CD14-positive monocyte (primary cell): ENCODE data around the gene PLPP7. TPM values are rescaled to one million over a fixed set of nuclear protein-coding genes. Genes with fewer than 3 reads are reported as not detected.

ENCODE experiments used
- DNase-seq, 3 donors: peaks; one replicate each; pipeline ENCODE4 v3.0.0-alpha.2; 2011 to 2022
- H2AFZ ChIP-seq: 2 replicates; pipeline ENCODE4 v1.6.0; 2012; ENCODE audit warnings: mild to moderate bottlenecking, low read depth, low read length, inconsistent platforms; ENCODE audit not compliant: insufficient read depth, poor library complexity, severe bottlenecking
- H3K27ac ChIP-seq, 2 donors: 1 replicate in 1 of 2; 2 replicates in 1 of 2; pipeline ENCODE4 v1.5.1; 2012 to 2013; ENCODE audit warnings: low read length in 2 of 2, control low read depth in 1 of 2, inconsistent platforms in 1 of 2, low read depth in 1 of 2, mild to moderate bottlenecking in 1 of 2
- H3K27me3 ChIP-seq, 2 donors: one replicate each; pipeline versions ENCODE4 v1.6.0 to v1.6.1; 2011 to 2013; ENCODE audit warnings: low read length in 2 of 2; ENCODE audit not compliant: control insufficient read depth in 2 of 2, insufficient read depth in 2 of 2
- H3K36me3 ChIP-seq, 2 donors: replicated peaks in 1 of 2; 1 replicate in 1 of 2; 2 replicates in 1 of 2; pipeline versions ENCODE4 v1.5.1 to v1.6.1; 2012 to 2013; ENCODE audit warnings: low read length in 2 of 2, control low read depth in 1 of 2, inconsistent platforms in 1 of 2, mild to moderate bottlenecking in 1 of 2; ENCODE audit not compliant: insufficient read depth in 2 of 2, control insufficient read depth in 1 of 2
- H3K4me1 ChIP-seq, 2 donors: 1 replicate in 1 of 2; 2 replicates in 1 of 2; pipeline versions ENCODE4 v1.5.1 to v1.6.1; 2012 to 2013; ENCODE audit warnings: low read length in 2 of 2, control low read depth in 1 of 2, inconsistent platforms in 1 of 2, mild to moderate bottlenecking in 1 of 2, moderate library complexity in 1 of 2; ENCODE audit not compliant: insufficient read depth in 2 of 2, control insufficient read depth in 1 of 2
- H3K4me2 ChIP-seq: replicated peaks from 2 replicates; pipeline ENCODE3; 2012; ENCODE audit warnings: low read length, moderate library complexity, mild to moderate bottlenecking; ENCODE audit not compliant: poor library complexity, severe bottlenecking; ENCODE audit errors: extremely low read depth
- H3K4me3 ChIP-seq, 3 experiments: fragments of 200-600 bp in 1 of 3; sonication (generic) in 1 of 3; replicated peaks in 1 of 3; 1 replicate in 2 of 3; 2 replicates in 1 of 3; pipeline ENCODE4 v1.5.1; 2011 to 2013; ENCODE audit warnings: low read length in 3 of 3, mild to moderate bottlenecking in 3 of 3, control low read depth in 2 of 3, low read depth in 2 of 3, inconsistent platforms in 1 of 3, moderate library complexity in 1 of 3
- H3K79me2 ChIP-seq: 2 replicates; pipeline ENCODE4 v1.6.0; 2012; ENCODE audit warnings: mild to moderate bottlenecking, control low read depth, inconsistent platforms, low read length, moderate library complexity; ENCODE audit not compliant: insufficient read depth
- H3K9ac ChIP-seq: 2 replicates; pipeline ENCODE4 v1.6.0; 2017; ENCODE audit warnings: low read length, mild to moderate bottlenecking; ENCODE audit not compliant: insufficient read depth, poor library complexity, severe bottlenecking
- H3K9me3 ChIP-seq, 2 donors: replicated peaks in 1 of 2; 1 replicate in 1 of 2; 2 replicates in 1 of 2; pipeline versions ENCODE4 v1.5.1 to v1.6.1; 2012 to 2013; ENCODE audit warnings: low read length in 2 of 2, control low read depth in 1 of 2; ENCODE audit not compliant: control insufficient read depth in 1 of 2, insufficient read depth in 1 of 2
- H4K20me1 ChIP-seq: 2 replicates; pipeline ENCODE4 v1.6.0; 2012; ENCODE audit warnings: mild to moderate bottlenecking, low read length, control low read depth, moderate library complexity; ENCODE audit not compliant: insufficient read depth
- H3K27ac Mint-ChIP-seq, 7 donors: one replicate each; pipeline ENCODE4 v1.8.0; 2020; ENCODE audit warnings: mild to moderate bottlenecking in 7 of 7, mixed read lengths in 7 of 7, moderate library complexity in 6 of 7, inconsistent platforms in 2 of 7
- H3K27me3 Mint-ChIP-seq, 3 donors: one replicate each; pipeline ENCODE4 v1.8.0; 2021 to 2022; ENCODE audit warnings: low read depth in 3 of 3, mild to moderate bottlenecking in 3 of 3, mixed read lengths in 3 of 3, moderate library complexity in 3 of 3, inconsistent platforms in 1 of 3
- H3K36me3 Mint-ChIP-seq, 2 donors: one replicate each; pipeline ENCODE4 v1.8.0; 2020; ENCODE audit warnings: mixed read lengths in 2 of 2, inconsistent platforms in 1 of 2, mild to moderate bottlenecking in 1 of 2
- H3K4me1 Mint-ChIP-seq: one replicate; pipeline ENCODE4 v1.8.0; 2020; ENCODE audit warnings: mild to moderate bottlenecking, mixed read lengths
- H3K4me3 Mint-ChIP-seq, 2 donors: one replicate each; pipeline ENCODE4 v1.8.0; 2020; ENCODE audit warnings: mild to moderate bottlenecking in 2 of 2, mixed read lengths in 2 of 2, moderate library complexity in 1 of 2
- H3K9me3 Mint-ChIP-seq, 7 donors: one replicate each; pipeline ENCODE4 v1.8.0; 2020 to 2022; ENCODE audit warnings: mixed read lengths in 7 of 7, mild to moderate bottlenecking in 6 of 7, moderate library complexity in 6 of 7, inconsistent platforms in 2 of 7
- WGBS: methylation state at CpG from one replicate; pipeline ENCODE4 v1.1.5; 2013; ENCODE audit warnings: missing lambda C conversion rate; ENCODE audit not compliant: insufficient coverage; 5-methylcytosine and 5-hydroxymethylcytosine counted together
- intact Hi-C, 2 donors: fragments of 100-400 bp; cut with micrococcal nuclease; formaldehyde crosslinking; loops; one replicate each; pipeline versions ENCODE4 v1.15.0 to v1.15.1; 2023
- polyA plus RNA-seq, 3 donors: library from polyadenylated mRNA; depleted of rRNA in 1 of 3; unstranded in 2 of 3; stranded (reverse) in 1 of 3; fragments of 300-500 nt in 2 of 3; fragments of >200 nt in 1 of 3; fragmentation: Illumina TruSeq in 2 of 3; gene quantifications; 1 replicate in 2 of 3; 2 replicates in 1 of 3; pipeline ENCODE4 v1.2.3, GENCODE V29; 2012 to 2021
- TF ChIP-seq, protein P1 (sequence below): fragments of 200-600 bp; IDR thresholded peaks from one replicate; pipeline ENCODE4 v1.8.0; 2022; ENCODE audit warnings: antibody characterized with exemption, mild to moderate bottlenecking

PLPP7 gene
- polyA plus RNA-seq, 3 donors, result 1.1 to 3.1 (median 1.5) TPM

DNA sequence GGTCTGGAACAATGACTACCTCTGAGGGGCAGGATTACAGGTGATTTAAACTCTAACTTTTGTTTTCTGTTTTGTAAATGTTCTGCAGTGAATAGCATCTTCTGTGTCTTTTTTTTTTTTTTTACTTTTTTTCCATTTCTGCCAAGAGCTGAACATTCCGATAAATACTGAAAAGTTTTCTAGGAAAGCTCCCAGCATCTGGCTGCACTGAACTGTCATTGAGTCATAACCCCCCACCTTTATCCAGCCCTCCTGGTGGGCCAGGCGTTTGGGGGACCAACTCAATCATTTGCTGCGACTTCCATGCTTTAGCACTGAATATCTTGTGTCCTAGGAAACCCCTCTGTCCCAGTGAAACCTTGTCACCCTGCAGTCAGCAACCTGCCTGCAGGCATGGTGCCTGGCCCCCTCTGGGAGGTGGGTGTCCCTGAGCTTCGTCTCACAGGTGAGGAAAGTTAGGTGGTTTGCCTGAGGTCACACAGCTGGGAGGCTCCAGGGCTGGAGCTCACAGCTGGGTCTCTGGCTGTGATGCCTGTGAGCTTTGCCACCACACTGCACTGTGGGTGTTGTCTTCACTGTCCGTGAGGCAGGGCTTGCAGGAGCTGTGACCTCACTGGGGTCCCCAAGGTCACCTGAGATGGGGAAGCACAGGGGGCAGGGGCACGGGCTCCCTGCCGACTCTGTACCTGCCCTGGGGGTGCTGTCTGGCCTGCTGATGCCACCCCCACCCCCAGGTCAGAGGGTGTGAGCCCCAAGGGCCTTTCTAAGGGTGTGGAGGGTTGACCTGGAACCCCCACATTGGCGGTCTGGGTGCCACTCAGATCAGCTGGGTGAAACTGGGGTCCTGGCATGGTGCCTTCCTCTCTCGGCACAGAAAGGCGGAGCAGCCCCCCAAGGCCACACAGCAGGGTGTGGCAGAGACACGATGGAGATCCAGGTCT is 14.1 kb downstream of the PLPP7 start:
- WGBS, result 95% methylated on average over 10 of the region's 11 CpGs
- H4K20me1 ChIP-seq, result no peaks in the 10 kb centered on the region
- H3K9me3 Mint-ChIP-seq, result peaks cover 0 to 4% (median 0%) of the 10 kb centered on the region in 7 donors

DNA sequence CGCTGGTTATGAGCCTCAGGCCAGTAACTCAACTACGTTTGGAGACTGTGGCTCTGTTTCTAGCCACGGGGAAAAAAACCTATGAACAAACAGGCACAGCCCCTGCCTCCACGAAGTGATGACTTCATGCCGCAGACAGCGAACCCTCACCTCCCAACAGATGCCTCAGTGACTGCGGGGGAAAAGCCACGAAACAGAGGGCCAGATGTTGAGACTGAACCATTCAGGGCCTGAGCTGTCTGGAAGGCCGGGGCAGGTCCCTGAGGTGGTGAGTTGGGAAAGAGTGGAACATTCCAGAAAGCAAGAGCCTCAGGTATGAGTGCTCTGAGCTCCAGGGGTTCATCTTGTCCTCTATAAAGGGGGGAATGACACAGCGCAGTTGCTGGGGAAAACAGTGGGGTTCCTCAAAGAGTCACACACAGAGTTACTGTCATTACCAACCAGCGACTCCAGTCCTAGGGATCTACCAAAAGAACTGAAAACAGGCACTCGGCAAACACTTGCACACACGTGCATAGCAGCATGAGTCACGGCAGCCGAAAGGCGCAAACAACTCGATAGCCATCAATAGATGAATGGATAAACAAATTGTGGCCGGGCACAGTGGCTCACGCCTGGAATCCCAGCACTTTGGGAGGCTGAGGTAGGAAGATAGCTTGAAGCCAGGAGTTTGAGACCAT is 15.3 kb downstream of the PLPP7 start:
- Mint-ChIP-seq H3K36me3 (no peaks in the 10 kb centered on the region), H3K27ac (no peak overlapping the region), H3K4me3 (no peak overlapping the region), H3K9me3 (peaks cover 0 to 4% (median 0%) of the 10 kb centered on the region in 7 donors), H3K27me3 (peaks cover 2 to 3% (median 3%) of the 10 kb centered on the region in 3 donors), H3K4me1 (no peaks in the 10 kb centered on the region)
- Histone ChIP-seq H3K36me3 (no peaks in the 10 kb centered on the region), H3K4me1 (no peaks in the 10 kb centered on the region), H3K9ac (no peak overlapping the region), H3K4me3 (no peak overlapping the region), H3K27ac (no peak overlapping the region), H3K4me2 (no peak overlapping the region), H2AFZ (no peak overlapping the region), H4K20me1 (no peaks in the 10 kb centered on the region), H3K9me3 (no peaks in the 10 kb centered on the region), H3K27me3 (no peaks in the 10 kb centered on the region), H3K79me2 (no peaks in the 10 kb centered on the region)
- DNase-seq, result no peak
- WGBS, result 90% methylated on average over 13 of the region's 19 CpGs
- TF ChIP-seq, protein P1, sequence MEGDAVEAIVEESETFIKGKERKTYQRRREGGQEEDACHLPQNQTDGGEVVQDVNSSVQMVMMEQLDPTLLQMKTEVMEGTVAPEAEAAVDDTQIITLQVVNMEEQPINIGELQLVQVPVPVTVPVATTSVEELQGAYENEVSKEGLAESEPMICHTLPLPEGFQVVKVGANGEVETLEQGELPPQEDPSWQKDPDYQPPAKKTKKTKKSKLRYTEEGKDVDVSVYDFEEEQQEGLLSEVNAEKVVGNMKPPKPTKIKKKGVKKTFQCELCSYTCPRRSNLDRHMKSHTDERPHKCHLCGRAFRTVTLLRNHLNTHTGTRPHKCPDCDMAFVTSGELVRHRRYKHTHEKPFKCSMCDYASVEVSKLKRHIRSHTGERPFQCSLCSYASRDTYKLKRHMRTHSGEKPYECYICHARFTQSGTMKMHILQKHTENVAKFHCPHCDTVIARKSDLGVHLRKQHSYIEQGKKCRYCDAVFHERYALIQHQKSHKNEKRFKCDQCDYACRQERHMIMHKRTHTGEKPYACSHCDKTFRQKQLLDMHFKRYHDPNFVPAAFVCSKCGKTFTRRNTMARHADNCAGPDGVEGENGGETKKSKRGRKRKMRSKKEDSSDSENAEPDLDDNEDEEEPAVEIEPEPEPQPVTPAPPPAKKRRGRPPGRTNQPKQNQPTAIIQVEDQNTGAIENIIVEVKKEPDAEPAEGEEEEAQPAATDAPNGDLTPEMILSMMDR, result no peak
- intact Hi-C loops, result no loop called here

More for the DNA sequence above, 14.1 kb downstream of the PLPP7 start:
- H3K4me1 ChIP-seq, result no peaks in the 10 kb centered on the region
- no peaks in the 10 kb centered on the region for H3K4me1 Mint-ChIP-seq
- no peaks in the 10 kb centered on the region for H3K36me3 ChIP-seq
- DNase-seq, result no peak
- no peaks in the 10 kb centered on the region for H3K36me3 Mint-ChIP-seq
- intact Hi-C loops, result no loop called here
- no peaks in the 10 kb centered on the region for H3K79me2 ChIP-seq
- H3K4me3 Mint-ChIP-seq, result no peak overlapping the region
- H3K9me3 ChIP-seq, result no peaks in the 10 kb centered on the region
- H3K27ac ChIP-seq, result no peak overlapping the region
- H3K9ac ChIP-seq, result no peak overlapping the region
- no peak overlapping the region for H3K4me2 ChIP-seq
- no peaks in the 10 kb centered on the region for H3K27me3 ChIP-seq
- H3K4me3 ChIP-seq, result no peak overlapping the region
- H2AFZ ChIP-seq, result no peak overlapping the region
- peaks cover 1 to 3% (median 2%) of the 10 kb centered on the region in 3 donors for H3K27me3 Mint-ChIP-seq
- TF ChIP-seq, protein P1, result no peak
- H3K27ac Mint-ChIP-seq, result no peak overlapping the region
